HepG2 (cell line): Measurements from ENCODE around the gene NR2F1-AS1. TPM values are rescaled to one million over a fixed set of nuclear protein-coding genes. Genes with fewer than 3 reads are reported as not detected.
"Not testable (repeated sequence)": the region's sequence is repeated elsewhere in the genome, so short reads cannot be mapped to it uniquely, and the experiment has no call there.

ENCODE experiments used
- ATAC-seq: fragments of 200-7000 bp; cut with Tn5 transposase; 3 replicates; pipeline ENCODE4 v1.9.1; 2020; ENCODE audit warnings: mild to moderate bottlenecking, moderate library complexity
- BruUV-seq: library from RNA; stranded (reverse); fragments of 400-500 nt; replicated peaks from 2 replicates; lab custom pipeline; 2021; lab: Mats Ljungman, UMichigan
- CTCF ChIA-PET: fragments of 300-600 bp; formaldehyde crosslinking; extraction: SDS; loops from one replicate; lab custom pipeline; 2021; ENCODE audit warnings: low total read pairs, inconsistent platforms, low intra/inter-chr PET ratio; lab: Yijun Ruan, JAX
- POLR2A ChIA-PET: fragments of 350-600 bp; sonication (Branson Sonifier 250); formaldehyde crosslinking; loops from one replicate; lab custom pipeline; 2020; ENCODE audit warnings: antibody characterized with exemption, inconsistent platforms; lab: Yijun Ruan, JAX
- DNase-seq: peaks from one replicate; pipeline ENCODE4 v3.0.0-alpha.2; 2015; ENCODE audit warnings: low spot score
- FAIRE-seq: peaks from 3 replicates; lab custom pipeline; 2011; peaks lifted over from hg19 to GRCh38; lab: Jason Lieb, UNC
- H2AFZ ChIP-seq: one replicate; pipeline ENCODE4 v1.6.1; 2011; ENCODE audit warnings: low read length, inconsistent platforms
- H3K27ac ChIP-seq: fragments of 300-600 bp; 3 replicates; pipeline ENCODE4 v1.8.0; 2011; ENCODE audit warnings: mixed run types, mild to moderate bottlenecking, mixed read lengths, low read length, inconsistent platforms; ENCODE audit not compliant: insufficient read depth; ENCODE audit errors: extremely low read length
- H3K27me3 ChIP-seq, 2 experiments: fragments of 200-600 bp in 1 of 2; 2 replicates in 1 of 2; 3 replicates in 1 of 2; pipeline versions ENCODE4 v1.6.0 to v1.8.0; 2011; ENCODE audit warnings: low read length in 2 of 2, mild to moderate bottlenecking in 2 of 2, moderate library complexity in 2 of 2, inconsistent platforms in 1 of 2; ENCODE audit not compliant: insufficient read depth in 2 of 2, control insufficient read depth in 1 of 2
- H3K36me3 ChIP-seq, 2 experiments: fragments of 200-600 bp in 1 of 2; replicated peaks in 1 of 2; 2 replicates in 1 of 2; 3 replicates in 1 of 2; pipeline versions ENCODE4 v1.5.1 to v1.8.0; 2011; ENCODE audit warnings: low read length in 2 of 2, inconsistent platforms in 1 of 2; ENCODE audit not compliant: insufficient read depth in 2 of 2, control insufficient read depth in 1 of 2
- H3K4me1 ChIP-seq: 2 replicates; pipeline ENCODE4 v1.5.1; 2012; ENCODE audit warnings: low read length, inconsistent platforms; ENCODE audit not compliant: insufficient read depth
- H3K4me2 ChIP-seq: 2 replicates; pipeline ENCODE4 v1.6.0; 2011; ENCODE audit warnings: low read depth, low read length, inconsistent platforms
- H3K4me3 ChIP-seq, 3 experiments: fragments of 200-600 bp in 1 of 3; sonication (generic), shearing (Covaris generic) in 1 of 3; replicated peaks in 1 of 3; 2 replicates each; pipeline ENCODE4 v1.5.1; 2011 to 2016; ENCODE audit warnings: low read length in 3 of 3, inconsistent platforms in 2 of 3, low read depth in 2 of 3, mild to moderate bottlenecking in 2 of 3, control low read depth in 1 of 3, mixed read lengths in 1 of 3; ENCODE audit not compliant: insufficient read depth in 1 of 3
- H3K79me2 ChIP-seq: one replicate; pipeline ENCODE4 v1.6.1; 2011; ENCODE audit warnings: low read length, inconsistent platforms; ENCODE audit not compliant: insufficient read depth
- H3K9ac ChIP-seq: 2 replicates; pipeline ENCODE4 v1.6.0; 2011; ENCODE audit warnings: mild to moderate bottlenecking, low read depth, low read length, inconsistent platforms; ENCODE audit not compliant: insufficient read depth
- H3K9me3 ChIP-seq: 2 replicates; pipeline ENCODE4 v1.5.1; 2012; ENCODE audit warnings: mild to moderate bottlenecking, low read length
- H4K20me1 ChIP-seq: 2 replicates; pipeline ENCODE4 v1.6.0; 2011; ENCODE audit warnings: inconsistent platforms, mild to moderate bottlenecking, low read length, moderate library complexity; ENCODE audit not compliant: insufficient read depth
- SAFB2 ChIP-seq: sonication (generic); formaldehyde crosslinking; IDR thresholded peaks from 2 replicates; pipeline ENCODE4 v1.5.1; 2020; ENCODE audit warnings: missing genetic modification reagents, low read depth, mild to moderate bottlenecking, borderline replicate concordance
- ZNF230 ChIP-seq: sonication (generic); formaldehyde crosslinking; IDR thresholded peaks from 2 replicates; pipeline ENCODE4 v1.4.0; 2020; ENCODE audit warnings: mild to moderate bottlenecking, missing genetic modification reagents
- ZNF407 ChIP-seq: sonication (generic); formaldehyde crosslinking; IDR thresholded peaks from one replicate; pipeline ENCODE4 v1.5.1; 2020; ENCODE audit warnings: mild to moderate bottlenecking, missing genetic modification reagents; ENCODE audit errors: not compliant biosample characterization
- ZNF883 ChIP-seq: sonication (generic); formaldehyde crosslinking; IDR thresholded peaks from 2 replicates; pipeline ENCODE4 v1.5.1; 2020; ENCODE audit warnings: mild to moderate bottlenecking, missing genetic modification reagents; ENCODE audit errors: not compliant biosample characterization
- WGBS: methylation state at CpG from one replicate; pipeline ENCODE4 v1.1.6; 2017; ENCODE audit warnings: low lambda C conversion rate; 5-methylcytosine and 5-hydroxymethylcytosine counted together
- in situ Hi-C: cut with HindIII; loops from 2 replicates; pipeline ENCODE4 v1.10.0; 2017; ENCODE audit warnings: low pct_unique_long_range_greater_than_20kb; ENCODE audit not compliant: extremely low pct_ligation_motif_present
- intact Hi-C: fragments of 100-400 bp; cut with micrococcal nuclease; formaldehyde crosslinking; loops from one replicate; pipeline ENCODE4 v1.10.0; 2022; ENCODE audit not compliant: unreplicated experiment
- polyA plus RNA-seq, 8 experiments: library from polyadenylated mRNA; depleted of rRNA in 3 of 8; stranded (reverse) in 7 of 8; unstranded in 1 of 8; fragments of >200 nt; fragmentation: Illumina TruSeq in 4 of 8; extraction: Trizol in 4 of 8; gene quantifications; 2 replicates each; pipeline versions ENCODE4 v1.2.1 to v1.2.3, GENCODE V29; 2011 to 2016; ENCODE audit warnings: low read depth in 4 of 8, missing spikeins in 1 of 8, mixed read lengths in 1 of 8; ENCODE audit not compliant: insufficient read depth in 1 of 8
- total RNA-seq, 5 experiments: library from RNA; depleted of rRNA; stranded (reverse); fragments of >200 nt; fragmentation: Illumina TruSeq; extraction: Trizol; gene quantifications; 2 replicates each; pipeline ENCODE4 v1.2.3, GENCODE V29; 2016; ENCODE audit warnings: low read depth in 1 of 5

NR2F1-AS1 gene
- total and polyA plus RNA-seq, 2 of the 13 experiments (the other 11 are each of a cell fraction or from before 2014, with no cell fraction given): 2.8 TPM

- TF ChIP-seq ZNF407 (CRISPR knock-in tag): no peak
- no peak for TF ChIP-seq ZNF230 (CRISPR knock-in tag)
- TF ChIP-seq SAFB2 (CRISPR knock-in tag): no peak
- no peak for TF ChIP-seq ZNF883 (CRISPR knock-in tag)
Observed at GRCh38 chr5:93510626-93511380, 70.2 kb downstream of the NR2F1-AS1 start (continued).

- H3K79me2 ChIP-seq, CTCF ChIA-PET, H3K4me2 ChIP-seq, ATAC-seq, POLR2A ChIA-PET, H3K4me1 ChIP-seq, H4K20me1 ChIP-seq, H3K4me3 ChIP-seq, H3K9me3 ChIP-seq, in situ Hi-C loops, intact Hi-C loops, H2AFZ ChIP-seq, H3K27me3 ChIP-seq, FAIRE-seq, BruUV-seq, H3K27ac ChIP-seq, H3K36me3 ChIP-seq, H3K9ac ChIP-seq, DNase-seq: not testable (repeated sequence)
- 51% methylated on average over 2 of the region's 3 CpGs for WGBS
Observed at GRCh38 chr5:93505553-93505952, 75.5 kb downstream of the NR2F1-AS1 start.
